ENCODE measurements around the gene THRB.

Gene THRB

GRCh38 chr3:24258727-24259600 lies 235.7 kb downstream of the THRB start:
- DNase-seq, result no peak

- DNase-seq, result no peak
Measured at GRCh38 chr3:24258260-24258659, 236.4 kb downstream of the THRB start.

- no peak for DNase-seq
Measured at GRCh38 chr3:24255414-24255813, 239.2 kb downstream of the THRB start.

GRCh38 chr3:24254649-24255048 lies 240.0 kb downstream of the THRB start:
- peak; percentile 94 for DNase-seq

- no peak for DNase-seq
Measured at GRCh38 chr3:24253336-24253735, 241.3 kb downstream of the THRB start.

GRCh38 chr3:24249523-24249922 lies 245.1 kb downstream of the THRB start:
- no peak for DNase-seq

GRCh38 chr3:24245056-24245455 lies 249.6 kb downstream of the THRB start:
- no peak for DNase-seq

GRCh38 chr3:24244491-24244890 lies 250.2 kb downstream of the THRB start:
- DNase-seq, result no peak

GRCh38 chr3:24242012-24242698 lies 252.5 kb downstream of the THRB start:
- DNase-seq, result peak; percentile 64

GRCh38 chr3:24240306-24240705 lies 254.3 kb downstream of the THRB start:
- DNase-seq, result no peak

GRCh38 chr3:24237971-24238706 lies 256.5 kb downstream of the THRB start:
- peak; percentile 95 for DNase-seq

GRCh38 chr3:24235121-24235520 lies 259.5 kb downstream of the THRB start:
- DNase-seq, result no peak

- DNase-seq, result no peak
Measured at GRCh38 chr3:24232784-24233183, 261.9 kb downstream of the THRB start.

GRCh38 chr3:24229468-24230221 lies 265.0 kb downstream of the THRB start:
- peak; percentile 28 for DNase-seq

GRCh38 chr3:24227635-24228034 lies 267.0 kb downstream of the THRB start:
- DNase-seq, result no peak

- no peak for DNase-seq
Measured at GRCh38 chr3:24226397-24226796, 268.3 kb downstream of the THRB start.

GRCh38 chr3:24225385-24225950 lies 269.2 kb downstream of the THRB start:
- no peak for DNase-seq

- DNase-seq, result no peak
Measured at GRCh38 chr3:24224666-24225384, 269.8 kb downstream of the THRB start.

- DNase-seq, result peak; percentile 78
Measured at GRCh38 chr3:24222165-24222805, 272.4 kb downstream of the THRB start.

- DNase-seq, result peak; percentile 97
Measured at GRCh38 chr3:24220859-24221657, 273.6 kb downstream of the THRB start.
